ENCODE data around the gene PRMT7.

The PRMT7 gene

DNA sequence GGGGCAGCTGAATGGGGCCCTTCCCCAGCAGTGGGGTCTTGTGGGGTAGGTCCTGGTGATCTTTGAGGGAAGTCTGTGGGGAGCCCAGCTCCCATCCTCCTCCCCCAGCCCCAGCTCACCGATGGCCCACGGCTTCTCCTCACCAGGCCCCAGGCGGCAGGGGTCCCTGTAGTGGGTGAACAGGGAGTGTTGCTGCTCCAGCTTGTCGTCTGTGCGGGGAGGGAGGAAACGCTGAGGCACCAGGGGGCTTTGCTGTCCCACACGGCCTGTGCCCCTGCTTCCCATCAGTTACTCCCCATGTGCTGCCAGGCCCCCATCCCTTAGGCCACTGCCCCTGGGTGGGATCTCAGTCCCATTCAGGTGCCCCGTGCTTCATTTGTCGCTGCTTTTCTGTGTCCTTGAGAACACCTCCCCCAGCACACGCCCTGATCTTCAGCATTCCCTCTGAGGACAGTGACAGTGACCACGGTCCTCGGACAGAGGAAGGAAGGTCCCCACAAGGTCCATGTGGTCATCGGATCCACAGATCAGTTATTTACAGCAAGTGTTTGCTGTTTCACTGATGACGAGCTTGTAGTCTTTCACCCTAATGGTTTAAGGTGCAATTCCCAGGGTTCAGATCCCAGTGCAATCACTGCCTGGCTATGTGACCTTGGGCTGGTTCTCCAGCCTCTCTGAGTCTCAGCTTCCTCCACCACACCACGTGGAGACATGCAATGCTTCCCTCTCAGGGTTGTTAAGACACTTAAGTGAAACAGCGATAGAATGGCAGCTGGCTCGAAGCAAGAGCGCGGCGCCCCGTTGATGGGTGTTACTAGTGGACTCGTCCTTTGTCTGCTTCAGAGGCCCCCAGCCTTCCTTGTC is 53.1 kb downstream of the PRMT7 start:
- no peak for DNase-seq (ENCODE audit: low read depth)

DNA sequence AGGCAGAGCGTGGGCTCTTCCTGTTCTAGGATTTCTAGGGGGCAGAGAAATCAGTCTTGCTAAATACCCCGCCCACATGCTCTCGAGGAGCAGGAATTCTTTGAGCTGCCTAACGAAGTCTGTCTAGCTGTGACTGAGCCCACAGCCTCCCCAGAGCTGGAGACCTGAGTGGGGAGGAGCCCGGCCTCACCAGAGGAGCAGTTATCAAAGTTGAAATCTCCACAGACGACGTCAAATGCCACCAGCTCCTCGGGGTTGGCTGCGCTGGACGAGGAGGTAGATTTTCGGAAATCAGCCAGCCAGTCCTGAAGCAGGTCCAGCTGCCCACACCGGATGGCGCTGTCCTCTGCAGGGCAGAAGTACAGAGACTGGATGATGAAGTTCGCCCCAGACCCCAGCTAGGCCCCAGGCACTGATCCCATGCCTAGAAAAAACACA is 53.8 kb downstream of the PRMT7 start:
- DNase-seq (ENCODE audit: low read depth): no peak

DNA sequence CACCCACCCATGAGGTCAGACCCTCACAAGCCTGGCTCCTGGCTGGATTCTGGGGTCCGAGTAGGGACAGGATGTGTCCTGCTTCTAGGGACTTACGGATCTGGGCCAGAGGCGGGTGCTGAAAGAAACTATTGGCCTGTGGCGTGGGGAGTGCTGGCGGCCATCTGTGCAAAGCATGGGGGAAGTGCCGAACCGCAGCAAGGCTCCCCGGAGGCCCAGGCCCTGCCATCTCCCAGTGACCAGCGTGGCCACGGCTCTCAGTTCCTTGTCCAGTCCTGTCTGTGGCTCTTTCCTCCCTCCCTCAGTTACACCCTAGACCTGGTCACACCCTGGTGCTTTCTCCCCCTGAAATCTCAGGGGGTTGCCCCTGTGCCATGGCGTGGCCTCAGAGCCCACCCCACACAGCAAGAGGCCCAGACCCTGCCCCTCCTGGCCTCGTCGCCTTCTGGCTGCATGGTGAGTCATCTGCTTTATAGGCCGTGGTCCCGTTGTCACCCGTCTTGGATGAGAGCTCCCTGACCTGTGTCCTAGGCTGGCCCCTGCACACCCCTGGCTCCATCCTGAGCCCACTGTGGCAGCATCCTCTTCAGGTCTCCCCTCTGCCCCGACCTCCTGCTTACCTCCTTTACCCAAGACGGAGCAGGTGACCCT is 54.5 kb downstream of the PRMT7 start:
- DNase-seq (ENCODE audit: low read depth): no peak

DNA sequence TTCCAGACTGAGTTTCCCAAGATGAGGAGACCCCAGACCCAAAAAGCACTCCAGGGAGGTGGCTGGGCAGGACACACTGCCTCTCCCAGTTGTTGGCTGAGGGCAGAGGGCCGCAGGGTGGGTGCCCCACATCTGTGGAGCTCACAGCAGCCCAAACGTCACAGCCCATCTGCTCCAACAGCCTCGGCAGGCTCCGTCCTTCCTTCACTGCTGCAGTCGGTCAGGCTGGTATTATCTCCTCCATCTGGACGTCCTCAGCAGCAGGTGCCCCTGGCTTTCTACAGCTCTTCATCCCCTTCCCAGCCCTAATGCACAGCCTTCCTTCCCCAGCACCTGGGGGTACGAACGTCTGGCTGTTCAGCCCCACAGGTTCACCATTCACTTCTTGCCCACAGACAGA is 55.2 kb downstream of the PRMT7 start:
- DNase-seq (ENCODE audit: low read depth): no peak

DNA sequence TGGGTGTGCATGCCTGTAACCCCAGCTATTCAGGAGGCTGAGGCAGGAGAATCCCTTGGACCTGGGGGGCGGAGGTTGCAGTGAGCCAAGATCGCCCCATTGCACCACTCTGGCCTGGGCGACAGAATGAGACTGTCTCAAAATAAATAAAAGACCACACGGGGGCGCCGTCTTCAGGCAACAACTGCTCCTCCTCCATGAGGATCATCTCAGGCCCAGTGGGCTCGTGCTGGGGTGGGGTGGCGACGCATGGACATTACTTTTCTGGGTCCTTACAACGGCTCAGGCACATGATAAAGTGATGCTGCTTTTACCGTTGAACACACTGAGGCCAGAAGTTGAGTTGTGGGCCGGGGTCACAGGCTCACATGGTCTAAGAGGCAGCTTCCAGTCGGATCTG is 56.2 kb downstream of the PRMT7 start:
- DNase-seq (ENCODE audit: low read depth): peak; percentile 17

DNA sequence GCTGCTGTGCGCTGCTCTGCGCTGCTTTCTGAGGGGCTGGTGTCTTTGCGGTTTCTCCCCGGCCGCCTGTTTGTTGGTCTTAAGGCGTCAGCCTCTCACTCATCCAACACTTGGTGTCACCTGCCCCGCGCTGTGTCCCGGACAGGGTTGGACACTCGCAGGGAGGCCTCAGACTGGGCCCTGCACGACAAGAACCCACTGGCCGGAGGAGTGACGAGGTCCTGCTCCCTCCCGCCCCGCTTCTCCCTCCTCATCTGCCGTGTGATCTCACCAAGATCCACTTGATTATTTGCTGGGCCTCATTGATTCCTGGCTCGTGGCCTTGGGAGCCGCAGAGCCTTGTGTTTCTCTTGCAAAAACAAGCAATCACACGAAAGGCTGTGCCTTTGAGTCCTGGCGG is 56.6 kb downstream of the PRMT7 start:
- no peak for DNase-seq (ENCODE audit: low read depth)

DNA sequence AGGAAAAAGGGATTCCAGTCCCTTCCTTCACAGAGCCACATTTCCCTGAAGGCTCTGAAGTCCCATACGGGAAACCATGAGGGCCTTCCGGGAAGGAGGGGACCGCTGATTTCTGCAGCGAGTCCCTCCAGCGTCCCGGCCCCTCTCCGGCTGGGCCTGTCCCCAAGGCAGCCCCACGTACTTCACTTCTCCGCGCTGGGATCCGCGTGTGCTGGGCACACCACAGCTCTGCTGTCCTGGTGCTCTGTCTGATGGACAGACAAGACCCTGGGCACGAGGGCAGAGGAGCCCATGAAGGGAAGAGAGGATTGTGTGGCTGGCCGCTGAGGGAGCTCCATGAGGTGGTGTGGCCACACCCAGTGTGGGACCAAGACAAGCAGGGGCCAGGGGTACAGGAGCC is 57.1 kb downstream of the PRMT7 start:
- DNase-seq (ENCODE audit: low read depth): no peak

DNA sequence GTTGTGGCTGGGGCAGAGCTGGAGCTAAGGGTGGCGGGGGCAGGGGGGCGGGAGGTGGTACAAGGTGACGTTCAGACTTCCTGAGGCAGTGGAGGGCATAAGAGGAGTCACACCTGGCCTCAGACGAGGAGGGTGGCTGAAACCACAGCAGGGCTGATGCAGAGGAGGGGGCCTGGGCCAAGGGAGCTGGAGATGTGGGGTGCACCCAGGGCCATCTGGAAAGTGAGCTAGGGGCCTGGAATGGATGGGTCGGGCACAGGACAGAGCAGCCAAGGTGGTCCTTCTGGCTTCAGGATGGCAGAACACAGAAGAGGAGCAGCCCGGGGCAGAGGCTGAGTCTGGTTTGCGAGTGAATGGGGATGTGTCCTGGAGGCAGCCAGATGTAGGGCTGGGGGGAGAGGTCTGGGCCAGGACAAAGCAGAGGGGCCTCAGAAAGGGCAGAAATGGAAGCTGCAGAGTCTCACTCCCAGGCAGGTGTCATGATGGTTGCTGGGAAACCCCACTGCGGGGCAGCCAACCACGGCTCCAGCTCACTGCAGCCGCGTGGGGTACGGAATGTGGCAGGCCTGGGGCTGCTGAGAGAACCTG is 57.6 kb downstream of the PRMT7 start:
- no peak for DNase-seq (ENCODE audit: low read depth)

DNA sequence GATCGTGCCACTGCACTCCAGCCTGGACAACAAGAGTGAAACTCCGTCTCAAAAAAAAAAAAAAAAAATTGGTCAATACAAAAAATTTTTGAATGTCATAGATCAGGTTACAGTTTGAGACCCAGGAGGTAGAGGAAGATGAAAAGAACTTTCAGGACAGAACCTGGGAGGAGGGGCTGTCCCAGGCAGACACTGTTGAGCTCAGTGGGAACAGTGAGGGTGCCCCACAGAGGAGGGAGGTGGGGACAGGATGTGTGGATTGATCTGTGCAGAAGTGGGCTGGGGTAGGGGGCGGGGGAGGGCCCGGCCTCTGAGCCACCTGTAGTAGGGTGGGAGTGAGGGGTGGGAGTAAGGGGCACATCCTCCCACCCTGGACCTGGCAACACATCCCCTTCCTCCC is 58.3 kb downstream of the PRMT7 start:
- no peak for DNase-seq (ENCODE audit: low read depth)

DNA sequence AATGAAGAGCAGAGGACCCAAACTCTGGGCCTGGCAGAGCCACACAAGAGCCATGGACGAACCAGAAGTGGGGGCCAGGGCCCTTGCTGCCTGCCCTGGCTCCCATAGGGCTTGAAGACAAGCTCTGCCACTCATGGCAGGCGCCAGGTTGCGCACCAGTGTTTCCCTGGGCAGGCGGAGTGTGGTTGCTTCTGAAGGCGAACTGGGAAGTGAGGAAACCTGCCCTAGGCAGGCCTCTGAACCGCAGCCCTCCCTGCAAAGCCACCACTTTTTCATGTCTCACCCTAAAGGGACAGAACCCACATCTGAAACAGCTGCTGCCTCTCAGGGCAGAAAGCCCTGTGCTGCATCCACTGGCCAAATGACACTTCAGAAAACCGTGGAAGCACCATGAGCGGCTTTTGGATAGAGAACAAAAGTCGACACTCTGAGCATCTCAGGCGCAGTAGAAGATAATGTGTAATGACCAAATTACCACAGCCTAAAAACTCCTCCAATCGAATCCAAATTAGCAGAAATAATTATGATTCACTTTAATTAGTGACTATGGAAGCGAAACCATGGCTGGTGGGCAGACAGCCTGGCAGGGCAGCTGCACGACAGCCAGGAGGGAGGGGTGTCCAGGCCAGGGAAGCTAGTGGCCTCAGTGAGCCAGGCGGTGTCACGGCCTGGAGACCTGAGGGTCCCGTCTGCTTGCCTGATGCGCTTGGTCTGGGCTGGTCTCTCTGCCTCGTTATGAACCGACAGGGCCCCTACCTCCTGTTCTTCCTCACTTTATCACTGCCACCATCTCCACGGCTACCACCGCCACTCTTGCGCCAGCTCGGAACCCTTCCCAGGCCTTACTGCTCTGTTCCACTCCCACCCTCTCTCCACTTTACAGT is 59.1 kb downstream of the PRMT7 start:
- DNase-seq (ENCODE audit: low read depth): no peak

DNA sequence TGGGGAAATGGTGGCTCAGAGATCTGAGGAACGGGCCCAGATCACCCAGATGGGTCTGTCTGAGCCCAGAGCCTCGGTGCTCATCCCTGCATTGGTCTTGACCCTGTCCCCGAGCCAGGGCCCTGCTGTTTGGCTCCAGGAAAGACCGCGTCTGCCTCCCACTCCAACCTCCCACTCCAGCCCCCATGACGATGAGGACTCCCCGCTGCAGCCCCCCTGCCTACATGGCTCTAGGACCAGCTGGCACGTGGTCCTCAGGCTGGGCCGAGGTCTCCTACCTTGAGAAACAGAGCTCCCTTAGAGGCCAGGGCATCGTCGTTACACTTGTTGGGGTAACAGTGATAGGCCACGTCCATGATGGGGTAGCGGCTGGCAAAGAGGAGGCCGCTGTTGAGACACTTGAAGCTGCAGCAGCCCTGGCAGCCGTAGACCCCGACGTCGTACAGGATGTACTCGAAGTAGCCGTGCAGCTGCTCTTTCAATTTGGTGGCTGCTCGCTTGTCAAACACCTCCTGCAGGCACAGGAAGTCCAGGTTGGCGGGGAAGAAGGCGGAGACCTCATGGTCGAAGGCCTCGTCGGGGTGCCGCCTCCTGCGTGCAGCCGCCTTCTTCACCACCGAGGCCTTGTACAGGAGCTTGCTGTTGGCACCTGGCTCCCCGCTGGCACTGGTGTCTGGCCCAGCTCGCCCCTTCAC is 59.9 kb downstream of the PRMT7 start:
- no peak for DNase-seq (ENCODE audit: low read depth)

DNA sequence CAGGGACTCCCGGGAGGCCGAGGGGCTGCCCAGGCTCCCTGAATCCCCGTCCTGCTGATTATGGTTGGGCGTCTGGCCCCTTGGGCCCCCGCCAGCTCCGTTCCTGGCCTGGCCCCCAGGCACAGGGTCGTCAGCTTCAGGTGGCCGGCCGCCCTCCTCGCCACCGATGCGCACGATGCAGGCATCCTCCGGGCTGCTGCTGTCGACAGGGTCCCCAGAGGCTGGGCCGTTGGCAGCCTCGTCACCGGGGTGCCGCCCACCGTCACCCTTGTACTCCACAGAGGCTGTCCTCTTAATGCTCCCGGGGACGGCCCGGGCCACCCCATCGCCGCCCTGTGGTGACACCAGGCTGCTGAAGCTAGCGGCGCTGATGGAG is 60.4 kb downstream of the PRMT7 start:
- no peak for DNase-seq (ENCODE audit: low read depth)

DNA sequence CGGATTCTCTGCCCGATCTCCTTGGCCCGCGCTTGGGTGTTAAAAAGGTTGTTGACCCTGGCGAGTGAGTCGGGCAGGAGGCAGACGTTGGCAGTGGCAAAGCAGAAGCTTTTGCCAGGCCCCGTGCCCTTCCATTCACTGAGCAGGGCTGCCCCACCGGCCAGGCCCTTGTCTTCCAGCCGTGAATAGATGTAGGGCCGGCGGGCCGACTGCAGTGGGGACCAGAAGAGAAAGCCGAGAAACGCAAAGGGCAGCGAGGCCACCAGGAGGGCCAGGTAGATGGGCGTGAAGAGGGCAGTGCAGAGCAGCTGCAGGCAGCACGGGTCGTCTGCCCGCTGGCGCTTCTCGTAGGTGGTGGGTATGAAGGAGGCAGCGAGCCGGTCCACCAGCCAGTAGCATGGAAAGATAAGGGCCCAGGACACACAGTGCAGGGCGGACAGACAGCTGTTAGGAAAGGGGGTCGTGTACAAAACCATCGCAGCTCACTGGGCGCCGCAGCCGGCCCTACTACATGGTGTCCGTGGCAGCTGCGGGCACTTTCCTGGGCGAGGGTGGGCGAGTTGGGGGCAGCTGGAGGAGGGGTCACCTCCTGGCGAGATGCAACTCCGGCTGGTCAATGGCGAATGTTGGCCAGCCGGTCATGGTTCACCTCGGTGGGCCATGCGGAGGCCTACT is 61.0 kb downstream of the PRMT7 start:
- no peak for DNase-seq (ENCODE audit: low read depth)

DNA sequence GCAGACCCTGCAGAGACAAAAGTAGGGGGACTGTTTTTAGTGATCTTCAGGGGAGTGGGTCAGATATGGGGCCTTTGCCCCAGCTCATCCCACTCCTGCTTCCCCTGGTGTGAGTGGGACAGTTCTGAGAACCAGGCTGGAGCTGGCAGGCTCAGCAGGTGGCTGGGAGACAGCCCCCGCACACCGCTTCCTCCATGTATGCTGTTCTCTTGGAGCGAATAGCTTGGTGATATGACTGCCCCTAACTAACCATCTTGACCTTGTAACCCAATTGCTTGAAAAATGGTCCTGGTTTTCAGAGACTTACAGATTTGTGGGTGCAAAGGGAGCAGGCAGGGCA is 61.5 kb downstream of the PRMT7 start:
- no peak for DNase-seq (ENCODE audit: low read depth)

DNA sequence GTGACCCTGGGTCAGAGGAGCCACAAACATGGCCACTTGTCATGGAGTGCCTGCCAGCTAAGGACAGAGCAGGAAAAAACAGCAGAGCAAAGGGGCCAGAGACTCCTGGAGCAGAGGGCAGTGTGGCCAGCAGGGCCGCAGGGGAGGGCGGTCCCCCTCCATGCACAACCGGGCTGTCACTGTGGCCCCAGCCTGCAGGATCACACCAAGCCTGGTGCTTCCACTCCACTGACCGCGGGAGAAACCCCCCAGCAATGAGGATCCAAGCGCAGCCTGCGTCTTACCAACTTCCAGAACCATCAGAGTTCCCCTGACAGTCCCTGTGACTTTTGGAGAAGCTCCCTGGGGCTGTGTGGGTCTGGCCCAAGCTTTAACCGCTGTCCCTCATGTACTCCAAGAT is 62.0 kb downstream of the PRMT7 start:
- no peak for DNase-seq (ENCODE audit: low read depth)

DNA sequence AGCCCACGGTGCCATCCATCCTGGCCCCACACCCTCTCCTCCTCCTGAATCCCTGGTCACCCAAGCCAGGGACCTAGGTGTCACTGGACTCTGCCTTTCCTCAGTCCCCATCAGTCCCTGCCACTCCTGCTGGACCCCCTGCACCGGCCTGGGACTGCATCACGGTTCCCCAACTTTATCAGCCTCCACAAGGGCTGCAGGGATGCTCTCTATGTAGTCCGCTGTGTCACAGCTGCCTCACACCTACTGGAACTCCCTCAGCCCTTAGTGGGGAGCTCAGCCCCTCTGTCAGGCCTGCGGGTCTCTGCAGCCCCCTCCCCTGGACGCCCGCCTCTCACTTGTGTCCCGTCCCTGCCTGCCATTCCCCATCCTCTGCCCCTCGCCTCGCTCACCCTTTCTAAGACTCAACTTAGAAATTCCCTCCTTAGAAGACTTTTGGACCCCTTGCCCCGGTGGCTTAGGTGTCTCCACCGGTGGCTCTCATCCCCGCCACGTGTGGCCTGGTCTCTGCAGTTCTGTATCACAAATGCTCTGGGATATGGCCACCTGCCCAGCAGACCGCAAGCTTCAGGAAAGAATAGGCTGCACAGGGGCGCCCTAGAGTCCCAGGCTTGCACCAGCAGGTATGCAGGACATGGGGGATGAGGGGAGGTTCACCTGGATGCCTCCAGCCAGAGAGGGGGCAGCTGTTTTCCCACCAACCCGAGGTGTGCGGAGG is 62.9 kb downstream of the PRMT7 start:
- no peak for DNase-seq (ENCODE audit: low read depth)

DNA sequence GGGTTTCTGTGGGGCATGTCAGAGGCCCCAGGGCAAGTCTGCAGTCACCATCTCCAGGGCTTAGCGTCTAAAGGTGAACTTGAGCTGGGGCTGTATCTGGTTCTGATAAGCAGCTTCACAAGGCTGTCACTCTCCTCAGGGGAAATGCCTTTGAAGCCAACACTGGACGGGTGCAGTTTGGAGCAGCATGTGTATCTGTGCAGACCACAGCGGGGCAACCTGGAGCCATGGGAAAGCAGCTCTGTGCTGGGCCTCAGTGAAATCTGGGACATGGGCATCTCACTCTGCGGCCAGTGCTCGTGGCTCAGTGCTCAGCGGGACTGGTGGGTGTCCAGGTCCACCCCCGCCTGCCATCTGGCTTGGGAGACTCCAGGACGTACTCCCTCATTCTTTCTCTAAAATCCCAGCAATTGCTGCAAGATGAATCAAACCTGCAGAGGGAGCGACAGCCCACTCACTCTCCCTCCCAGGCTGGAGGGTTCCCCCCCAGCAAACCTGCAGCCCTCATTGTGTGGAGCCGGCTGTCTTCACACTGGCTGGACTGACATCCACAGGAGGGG is 63.5 kb downstream of the PRMT7 start:
- DNase-seq (ENCODE audit: low read depth): no peak

DNA sequence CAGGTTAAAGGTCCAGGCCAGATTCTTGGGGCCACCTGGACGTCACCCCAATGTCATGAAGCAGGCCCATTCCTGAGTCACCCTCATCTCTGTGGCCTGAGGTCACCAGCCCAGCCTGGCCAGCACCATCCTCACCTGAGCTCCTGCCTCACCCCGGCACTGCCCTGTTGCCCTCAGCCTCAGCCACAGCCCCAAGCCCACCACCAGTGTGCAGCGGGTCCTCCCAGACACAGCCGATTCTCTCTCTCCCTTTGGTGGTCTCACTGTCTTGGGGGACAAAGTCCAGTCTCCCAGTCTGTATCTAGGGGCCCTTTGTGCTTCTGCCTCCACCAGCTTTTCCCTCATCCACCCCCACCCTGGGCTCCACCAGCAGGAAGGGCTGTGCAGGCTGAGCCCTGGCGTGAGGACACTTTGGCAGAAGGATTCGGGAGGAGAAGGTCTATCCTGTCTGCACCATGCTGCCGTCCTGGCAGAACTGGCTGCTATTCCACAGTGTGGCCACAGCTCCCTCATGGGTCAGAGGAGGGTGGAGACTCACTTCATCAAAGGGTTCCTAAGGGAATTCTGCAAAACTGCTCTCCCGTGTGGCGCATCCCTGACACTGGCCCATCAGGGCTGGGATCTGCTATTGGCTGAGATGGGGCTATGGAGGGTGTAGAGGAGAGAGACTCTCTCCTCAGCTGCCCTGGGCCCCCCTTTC is 64.3 kb downstream of the PRMT7 start:
- no peak for DNase-seq (ENCODE audit: low read depth)

DNA sequence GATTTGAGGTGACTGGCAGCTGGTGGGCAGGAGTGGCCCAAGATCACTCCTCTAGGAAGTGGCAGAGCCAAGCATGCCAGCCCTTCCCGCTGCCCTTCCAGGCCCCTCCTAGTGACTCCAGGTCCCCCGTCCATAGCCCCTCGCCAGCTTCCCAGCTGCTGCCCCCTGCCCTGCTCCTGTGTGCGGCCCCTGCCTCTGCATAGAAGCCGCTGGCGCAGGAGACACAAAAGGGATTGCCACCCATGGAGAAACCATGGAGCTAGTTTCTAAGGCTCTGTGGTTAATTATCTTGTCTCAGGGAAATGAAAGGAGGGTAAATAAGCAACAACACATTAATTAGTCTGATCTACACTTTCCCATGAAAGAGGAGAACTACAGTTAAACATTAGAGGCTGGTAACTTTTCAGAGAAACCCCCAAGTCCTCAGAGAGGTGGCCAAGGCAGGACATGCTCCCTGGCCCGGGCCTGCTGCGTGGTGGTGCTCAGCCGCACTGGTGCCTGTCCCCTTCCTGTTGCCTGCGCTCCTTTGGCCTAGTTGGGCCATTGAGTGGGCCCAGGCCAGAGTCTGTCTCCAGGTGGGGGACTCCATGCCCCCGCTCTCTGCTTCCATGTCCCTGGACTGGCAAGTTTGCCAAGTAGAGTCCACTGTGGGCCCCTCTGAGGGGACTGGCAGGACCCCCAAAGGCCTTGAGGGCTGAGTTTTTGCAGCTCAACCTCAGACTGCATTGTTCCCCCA is 65.2 kb downstream of the PRMT7 start:
- DNase-seq (ENCODE audit: low read depth): no peak

Data from activated T-helper 1 cell treated with Interleukin-2 at 50 U/mL for 16 hours (primary cell).